ENCODE results near the gene B3GNT7. TPM values are rescaled to one million over a fixed set of nuclear protein-coding genes. Genes with fewer than 3 reads are reported as not detected.

B3GNT7 gene
- total and polyA plus RNA-seq, 4 donors, result 0.74 to 1.7 (median 1.0) TPM

DNA sequence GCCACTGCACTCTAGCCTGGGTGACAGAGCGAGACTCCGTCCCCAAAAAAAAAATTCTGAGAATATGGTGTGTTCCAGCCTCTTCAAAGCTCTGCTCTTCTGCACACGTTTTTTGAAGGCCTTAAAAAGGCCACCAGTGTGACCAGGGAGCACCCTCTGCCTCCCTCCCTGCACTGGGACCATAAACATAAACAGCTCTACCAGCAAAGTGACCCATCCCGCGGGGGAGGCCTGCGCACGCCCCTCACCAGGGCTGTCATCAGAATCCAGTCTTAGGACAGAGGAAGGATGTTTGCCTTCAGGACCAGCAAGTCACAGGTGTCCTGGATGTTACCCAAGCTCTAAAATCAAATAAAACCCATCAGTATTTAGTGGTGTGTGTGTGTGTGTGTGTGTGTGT is 23.2 kb upstream of the B3GNT7 start:
- Histone ChIP-seq H3K4me3 (ENCODE audit: low read depth in 1 of 3, low read length in 3 of 3) (no peak overlapping the region), H3K4me1 (ENCODE audit: control insufficient read depth in 4 of 4, insufficient read depth in 4 of 4, low read length in 3 of 4) (no peaks in the 10 kb centered on the region), H3K27ac (ENCODE audit: low read depth in 1 of 2, low read length in 2 of 2) (no peak overlapping the region), H3K9me3 (ENCODE audit: control insufficient read depth in 4 of 4, low read length in 3 of 4) (no peaks in the 10 kb centered on the region), H3K36me3 (ENCODE audit: control insufficient read depth in 4 of 4, insufficient read depth in 3 of 4, low read depth in 1 of 4, low read length in 3 of 4) (no peaks in the 10 kb centered on the region), H3K27me3 (ENCODE audit: control insufficient read depth in 4 of 4, insufficient read depth in 4 of 4, low read length in 3 of 4) (no peaks in the 10 kb centered on the region), H3K9ac (ENCODE audit: low read depth in 1 of 2, low read length in 2 of 2) (no peak overlapping the region)
- WGBS, result 89% methylated on average over 7 of the region's 7 CpGs
- no peak for DNase-seq (ENCODE audit: low spot score)
- TF ChIP-seq YY1 (IDR thresholded peaks at IDR 0.05), result no peak
- no peak for TF ChIP-seq HNF4A (conservative IDR thresholded peaks at IDR 0.05)
- no peak for TF ChIP-seq RAD21 (IDR thresholded peaks at IDR 0.05)
- no peak for TF ChIP-seq HNF4G (IDR thresholded peaks at IDR 0.05)
- TF ChIP-seq MAX (IDR thresholded peaks at IDR 0.05), result no peak
- no peak for TF ChIP-seq SP1 (IDR thresholded peaks at IDR 0.05)
- no peak for TF ChIP-seq NR2F2 (IDR thresholded peaks at IDR 0.05)
- no peak for TF ChIP-seq ZBTB33 (IDR thresholded peaks at IDR 0.05)
- TF ChIP-seq GABPA (IDR thresholded peaks at IDR 0.05 in 1 of 2, conservative IDR thresholded peaks at IDR 0.05 in 1 of 2), result no peak
- no peak for TF ChIP-seq JUND (IDR thresholded peaks at IDR 0.05)
- TF ChIP-seq EGR1 (IDR thresholded peaks at IDR 0.05; ENCODE audit: low read depth in 2 of 2), result no peak
- TF ChIP-seq, protein P1, sequence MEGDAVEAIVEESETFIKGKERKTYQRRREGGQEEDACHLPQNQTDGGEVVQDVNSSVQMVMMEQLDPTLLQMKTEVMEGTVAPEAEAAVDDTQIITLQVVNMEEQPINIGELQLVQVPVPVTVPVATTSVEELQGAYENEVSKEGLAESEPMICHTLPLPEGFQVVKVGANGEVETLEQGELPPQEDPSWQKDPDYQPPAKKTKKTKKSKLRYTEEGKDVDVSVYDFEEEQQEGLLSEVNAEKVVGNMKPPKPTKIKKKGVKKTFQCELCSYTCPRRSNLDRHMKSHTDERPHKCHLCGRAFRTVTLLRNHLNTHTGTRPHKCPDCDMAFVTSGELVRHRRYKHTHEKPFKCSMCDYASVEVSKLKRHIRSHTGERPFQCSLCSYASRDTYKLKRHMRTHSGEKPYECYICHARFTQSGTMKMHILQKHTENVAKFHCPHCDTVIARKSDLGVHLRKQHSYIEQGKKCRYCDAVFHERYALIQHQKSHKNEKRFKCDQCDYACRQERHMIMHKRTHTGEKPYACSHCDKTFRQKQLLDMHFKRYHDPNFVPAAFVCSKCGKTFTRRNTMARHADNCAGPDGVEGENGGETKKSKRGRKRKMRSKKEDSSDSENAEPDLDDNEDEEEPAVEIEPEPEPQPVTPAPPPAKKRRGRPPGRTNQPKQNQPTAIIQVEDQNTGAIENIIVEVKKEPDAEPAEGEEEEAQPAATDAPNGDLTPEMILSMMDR (IDR thresholded peaks at IDR 0.05; ENCODE audit: low read depth, low read length, missing input control), result no peak
- no peak for TF ChIP-seq TAF1 (conservative IDR thresholded peaks at IDR 0.05)
- TF ChIP-seq FOXA2 (IDR thresholded peaks at IDR 0.05), result no peak
- no peak for TF ChIP-seq RXRA (IDR thresholded peaks at IDR 0.05)
- no peak for TF ChIP-seq REST (IDR thresholded peaks at IDR 0.05)
- no peak for TF ChIP-seq ATF3 (IDR thresholded peaks at IDR 0.05)

DNA sequence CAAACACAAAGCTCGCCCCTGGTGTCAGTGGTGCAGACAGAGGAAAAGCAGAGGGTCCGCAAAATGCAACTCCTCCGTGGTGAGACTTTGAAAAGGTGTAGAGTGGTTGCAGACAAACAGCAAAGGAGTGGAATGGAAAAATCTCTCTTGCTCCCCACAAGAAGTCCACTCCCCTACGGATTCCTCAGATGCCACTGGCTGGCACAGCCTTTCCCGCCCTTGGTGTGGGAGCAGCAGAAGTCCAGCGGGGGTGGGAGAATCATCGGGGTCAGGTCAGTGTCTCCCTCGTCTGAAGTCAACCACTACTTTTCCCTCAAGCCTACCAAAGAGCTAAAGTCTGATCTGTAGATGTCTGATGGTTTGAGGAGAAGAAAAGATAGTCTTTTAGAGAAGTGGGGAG is 22.3 kb upstream of the B3GNT7 start:
- TF ChIP-seq MAX (IDR thresholded peaks at IDR 0.05) (no peak), EGR1 (IDR thresholded peaks at IDR 0.05; ENCODE audit: low read depth in 2 of 2) (no peak), JUND (IDR thresholded peaks at IDR 0.05) (no peak), ZBTB33 (IDR thresholded peaks at IDR 0.05) (no peak), ATF3 (IDR thresholded peaks at IDR 0.05) (no peak), FOXA2 (IDR thresholded peaks at IDR 0.05) (no peak), TAF1 (conservative IDR thresholded peaks at IDR 0.05) (no peak), HNF4A (conservative IDR thresholded peaks at IDR 0.05) (no peak), YY1 (IDR thresholded peaks at IDR 0.05) (no peak)
- TF ChIP-seq, protein P1 (IDR thresholded peaks at IDR 0.05; ENCODE audit: low read depth, low read length, missing input control), result no peak
- DNase-seq (ENCODE audit: low spot score), result no peak
- Histone ChIP-seq H3K9ac (ENCODE audit: low read depth in 1 of 2, low read length in 2 of 2) (no peak overlapping the region), H3K4me1 (ENCODE audit: control insufficient read depth in 4 of 4, insufficient read depth in 4 of 4, low read length in 3 of 4) (no peaks in the 10 kb centered on the region), H3K36me3 (ENCODE audit: control insufficient read depth in 4 of 4, insufficient read depth in 3 of 4, low read depth in 1 of 4, low read length in 3 of 4) (no peaks in the 10 kb centered on the region), H3K27me3 (ENCODE audit: control insufficient read depth in 4 of 4, insufficient read depth in 4 of 4, low read length in 3 of 4) (no peaks in the 10 kb centered on the region), H3K4me3 (ENCODE audit: low read depth in 1 of 3, low read length in 3 of 3) (no peak overlapping the region), H3K27ac (ENCODE audit: low read depth in 1 of 2, low read length in 2 of 2) (no peak overlapping the region), H3K9me3 (ENCODE audit: control insufficient read depth in 4 of 4, low read length in 3 of 4) (no peaks in the 10 kb centered on the region)
- 91% methylated on average over 8 of the region's 8 CpGs for WGBS

Measured in liver (tissue), 9 donors.